ENCODE measurements around the gene KIAA1328.

KIAA1328 gene

DNA sequence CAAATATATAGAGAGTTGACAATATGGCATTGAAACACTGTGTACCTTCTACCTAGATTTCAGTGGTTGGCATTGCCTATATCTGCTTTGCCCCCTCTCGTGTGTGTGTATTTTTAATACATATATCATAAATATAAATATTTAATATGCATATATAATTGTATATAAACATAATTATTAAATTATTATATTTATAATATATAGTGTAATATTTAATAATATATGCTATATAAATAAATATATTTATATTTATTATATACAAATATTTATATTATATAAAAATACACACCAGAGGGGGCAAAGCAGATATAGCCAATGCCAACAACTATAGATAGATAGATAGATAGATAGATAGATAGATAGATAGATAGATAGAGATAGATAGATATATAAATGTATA, 124.1 kb downstream of the KIAA1328 start:
- DNase-seq (ENCODE audit: low spot score) = no peak

DNA sequence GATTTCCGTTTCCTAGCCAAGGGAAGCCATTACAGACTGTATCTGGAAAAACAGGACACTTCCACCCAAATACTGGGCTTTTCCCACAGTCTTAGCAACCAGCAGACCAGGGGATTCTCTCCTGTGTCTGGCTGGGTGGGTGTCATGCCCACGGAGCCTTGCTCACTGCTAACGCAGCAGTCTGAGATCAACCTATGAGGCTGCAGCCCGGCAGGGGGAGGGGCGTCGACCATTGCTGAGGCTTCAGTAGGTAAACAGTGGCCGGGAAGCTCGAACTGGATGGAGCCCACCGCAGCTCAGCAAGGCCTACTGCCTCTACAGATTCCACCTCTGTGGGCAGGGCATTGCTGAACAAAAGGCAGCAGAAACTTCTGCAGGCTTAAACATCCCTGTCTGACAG, 131.1 kb downstream of the KIAA1328 start:
- DNase-seq (ENCODE audit: low spot score) = no peak

DNA sequence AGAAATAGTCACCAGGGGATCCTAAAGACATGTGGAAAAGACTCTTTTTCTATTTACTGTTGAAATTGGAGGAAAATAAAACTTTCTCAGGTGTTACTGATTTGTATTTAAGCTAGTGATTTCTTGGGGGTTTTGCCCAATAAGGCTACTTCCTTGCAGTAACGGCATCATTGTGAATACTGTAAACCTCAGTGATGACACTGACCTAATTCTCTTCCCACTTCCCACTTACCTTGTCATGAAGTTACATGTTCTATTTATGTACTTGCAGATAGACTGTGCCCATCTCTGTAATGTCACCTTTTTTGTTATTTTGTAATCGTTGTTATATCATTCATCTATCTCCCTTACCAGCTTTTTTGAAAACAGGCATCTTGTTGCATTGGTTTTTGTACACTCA, 134.5 kb downstream of the KIAA1328 start:
- no peak for DNase-seq (ENCODE audit: low spot score)

DNA sequence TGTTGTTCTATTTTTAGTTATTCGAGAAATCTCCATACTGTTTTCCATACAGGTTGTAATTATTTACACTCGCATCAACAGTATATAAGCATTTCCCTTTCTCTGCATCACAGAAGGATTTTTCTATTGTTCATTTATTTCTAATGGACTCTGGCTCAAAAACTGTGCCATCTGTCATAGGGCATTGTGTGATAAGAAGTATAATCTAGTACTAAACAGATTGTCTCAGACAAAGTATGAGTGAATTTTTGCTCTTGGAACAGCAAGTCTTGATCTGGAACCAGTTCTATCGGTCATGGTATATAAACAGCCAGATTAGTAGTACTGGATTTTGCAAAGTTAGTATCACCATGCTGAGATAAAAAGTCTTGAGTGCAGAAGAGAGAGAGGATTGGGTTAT, 145.8 kb downstream of the KIAA1328 start:
- DNase-seq (ENCODE audit: low spot score) = no peak

DNA sequence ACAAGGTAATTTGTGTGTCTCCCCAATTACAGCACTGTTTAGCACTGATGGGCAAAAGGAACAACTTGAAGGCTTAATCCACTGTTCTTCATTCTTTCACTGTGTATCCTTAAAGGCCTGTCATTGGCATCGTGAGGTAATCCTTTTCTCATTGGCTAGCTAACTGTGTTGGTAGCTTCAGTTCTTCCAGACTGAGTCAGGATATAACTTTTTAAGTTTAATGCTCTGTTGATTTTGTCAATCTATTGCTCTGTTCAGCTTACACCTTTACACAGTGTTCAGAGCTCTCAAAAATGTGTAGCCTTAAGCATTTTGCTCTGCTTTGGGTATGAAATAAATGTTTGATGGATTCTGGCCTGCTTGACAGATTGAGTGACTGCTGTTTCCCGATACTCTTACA, 148.2 kb downstream of the KIAA1328 start:
- no peak for DNase-seq (ENCODE audit: low spot score)

DNA sequence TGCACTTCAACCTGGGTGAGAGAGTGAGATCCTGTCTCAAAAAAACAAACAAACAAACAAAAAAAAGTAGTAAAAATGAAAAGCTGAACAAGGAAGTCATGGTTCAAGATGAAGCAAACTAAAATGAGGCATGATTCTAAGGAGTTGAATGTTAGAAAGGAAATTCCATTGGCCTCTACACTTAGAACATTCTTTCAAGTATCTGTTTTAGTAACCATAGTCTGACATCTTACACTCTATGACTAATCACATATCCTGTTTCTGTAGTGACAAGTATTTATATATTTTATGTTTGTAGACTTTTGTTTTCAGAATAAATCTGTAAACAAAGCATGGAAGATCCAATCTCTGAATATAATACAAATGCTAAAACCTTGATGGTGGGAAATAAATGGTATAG, 164.1 kb downstream of the KIAA1328 start:
- DNase-seq (ENCODE audit: low spot score) = peak; percentile 61

DNA sequence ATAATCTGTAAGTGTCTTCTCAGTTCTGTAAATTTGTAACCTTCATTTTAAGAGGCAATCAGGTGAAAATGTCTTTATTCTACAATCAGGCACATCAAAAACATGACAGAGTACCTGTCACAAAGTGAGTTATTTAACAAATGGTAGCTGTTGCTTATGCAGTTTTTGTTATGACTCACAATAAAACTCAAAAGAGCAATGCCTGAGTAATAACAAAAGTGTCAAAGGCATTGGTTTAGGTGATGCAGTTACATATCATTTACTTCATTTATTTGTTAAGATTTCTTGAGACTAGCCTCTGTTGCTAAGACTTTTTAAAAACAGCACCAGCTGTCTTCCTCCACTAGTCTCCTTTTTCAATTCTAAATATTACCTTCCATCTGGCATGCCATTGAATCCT, 177.8 kb downstream of the KIAA1328 start:
- no peak for DNase-seq (ENCODE audit: low spot score)

DNA sequence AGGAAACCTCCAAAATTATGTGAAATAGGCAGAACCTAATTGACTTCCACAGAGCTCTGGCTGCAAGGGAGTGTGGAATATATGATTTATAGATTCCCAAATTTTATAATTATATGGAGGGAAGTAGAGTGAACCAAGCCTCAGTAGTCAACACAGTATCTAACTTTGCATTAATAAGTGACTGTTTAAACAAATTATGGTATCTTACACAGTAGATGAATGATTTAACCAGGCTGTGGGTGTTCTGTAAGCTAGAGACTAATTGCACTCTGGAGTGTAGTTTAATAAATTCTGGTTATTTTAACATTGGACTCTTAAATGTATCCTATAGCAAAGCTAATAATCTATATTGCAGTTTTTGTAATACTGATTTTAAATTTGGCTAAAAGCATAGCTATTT, 183.5 kb downstream of the KIAA1328 start:
- no peak for DNase-seq (ENCODE audit: low spot score)

DNA sequence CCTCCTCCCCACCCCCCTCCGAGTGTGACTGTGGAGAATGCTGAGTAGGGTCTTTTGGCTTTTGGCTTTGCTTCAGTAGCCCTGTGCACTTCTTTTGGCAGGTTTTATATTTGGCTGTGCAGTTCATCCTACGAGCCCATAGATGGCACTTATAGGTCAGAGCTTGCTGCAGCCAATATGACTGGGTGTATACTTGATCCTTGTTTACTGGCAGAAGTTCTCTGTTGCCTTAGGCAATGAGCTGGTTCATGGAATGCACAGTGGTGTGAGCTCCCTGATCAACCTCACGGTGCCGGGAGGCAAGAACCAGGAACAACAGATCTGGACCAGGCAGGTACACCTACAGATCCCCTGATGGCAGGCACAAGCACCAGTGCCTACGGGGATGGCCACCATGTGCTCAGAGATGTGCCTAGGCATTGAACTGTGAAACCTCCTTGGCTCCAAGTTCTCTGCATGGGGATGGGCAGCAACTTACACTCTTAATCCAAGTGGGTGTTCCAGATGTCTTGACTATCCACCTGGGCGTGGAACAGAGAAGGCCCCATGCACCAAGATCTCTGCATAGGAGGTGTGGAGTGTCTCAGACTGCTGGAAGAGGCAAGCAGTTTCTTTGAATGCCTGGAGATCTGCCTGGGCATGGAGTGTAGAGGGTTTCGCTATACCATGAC, 190.4 kb downstream of the KIAA1328 start:
- no peak for DNase-seq (ENCODE audit: low spot score)

DNA sequence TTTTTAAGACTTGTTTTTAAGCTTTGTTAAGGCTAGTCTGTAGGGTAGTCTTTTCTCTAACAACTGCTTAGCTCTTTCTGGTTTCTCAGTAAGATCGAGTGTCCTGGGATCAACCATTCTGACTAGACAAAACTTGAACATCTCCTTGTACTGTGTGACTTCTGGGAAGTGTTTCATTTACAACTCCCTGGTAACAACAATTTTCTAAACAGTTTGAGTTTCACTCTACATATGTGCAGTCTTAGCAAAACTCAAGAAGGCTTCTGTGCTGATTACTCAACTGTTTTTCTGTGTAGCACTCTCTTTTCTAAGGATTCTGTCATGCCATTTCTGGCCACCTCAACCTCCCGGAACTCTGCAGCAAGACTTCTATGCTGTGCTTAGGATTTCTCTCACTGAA, 204.5 kb downstream of the KIAA1328 start:
- no peak for DNase-seq (ENCODE audit: low spot score)

DNA sequence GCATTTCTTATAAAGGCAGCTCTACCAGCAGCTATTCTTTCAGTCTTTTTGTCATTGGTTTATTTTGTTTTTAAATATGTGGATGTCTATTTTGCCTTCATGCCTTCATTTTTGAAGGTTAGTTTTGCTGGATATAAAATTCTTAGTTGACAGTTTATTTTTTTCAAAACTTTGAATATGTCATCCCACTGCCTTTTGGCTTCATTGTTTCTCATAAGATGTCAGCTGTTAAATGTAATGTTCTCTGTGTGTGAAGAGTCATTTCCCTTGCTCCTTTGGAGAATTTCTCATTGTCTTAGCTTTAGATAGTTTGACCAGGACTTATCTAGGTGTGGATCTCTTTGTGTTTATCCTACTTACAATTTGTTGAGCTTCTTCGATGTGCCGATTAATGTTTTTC, 213.5 kb downstream of the KIAA1328 start:
- DNase-seq (ENCODE audit: low spot score) = no peak

DNA sequence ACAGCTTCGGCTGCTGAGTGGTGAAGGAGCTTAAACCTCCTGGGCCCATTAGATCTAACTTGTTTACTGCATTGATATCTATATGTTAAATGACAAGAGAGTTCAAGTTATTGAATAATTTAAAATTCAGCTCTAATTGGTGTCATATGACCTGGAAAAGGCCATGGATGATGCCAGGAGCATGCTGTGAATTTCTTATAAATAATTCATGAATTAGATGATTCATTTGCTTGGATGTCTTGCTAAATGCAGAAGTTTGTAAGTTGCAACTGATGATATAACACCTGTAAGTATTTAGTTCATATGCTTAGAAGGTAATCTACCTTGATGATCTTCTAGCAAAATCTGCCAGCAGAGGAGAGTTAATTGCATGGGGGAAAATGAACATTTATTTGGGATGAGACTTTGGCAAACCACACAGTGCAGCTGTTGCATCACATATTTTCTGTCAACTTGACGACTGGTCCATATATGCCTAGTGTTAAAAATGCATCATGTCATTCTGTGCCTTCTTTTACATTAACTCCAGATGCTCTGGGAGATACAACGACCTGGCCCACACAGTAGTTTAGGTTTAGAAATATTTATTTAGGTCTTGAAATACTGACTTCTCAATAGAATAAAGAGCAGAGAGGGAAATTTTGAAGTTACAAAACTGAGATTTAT, 226.3 kb downstream of the KIAA1328 start:
- no peak for DNase-seq (ENCODE audit: low spot score)

DNA sequence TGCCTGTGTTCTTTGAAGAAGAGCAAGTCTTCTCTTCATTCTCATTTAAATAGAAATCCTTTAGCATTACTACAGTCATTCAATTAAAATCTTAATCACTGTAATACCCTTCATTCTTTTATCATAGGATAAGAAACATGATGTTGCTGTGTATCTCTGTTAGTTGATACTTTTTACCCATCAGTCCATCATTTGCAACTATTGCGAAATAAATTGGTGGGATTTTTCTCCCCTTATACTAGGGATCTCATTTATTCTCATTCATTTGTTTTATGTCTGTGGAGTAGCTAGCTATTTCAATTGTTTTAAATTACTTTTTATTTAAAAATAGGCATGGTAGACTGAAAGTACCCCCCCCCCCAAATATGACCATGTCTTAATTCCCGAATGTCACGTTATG, 235.3 kb downstream of the KIAA1328 start:
- DNase-seq (ENCODE audit: low spot score) = no peak

DNA sequence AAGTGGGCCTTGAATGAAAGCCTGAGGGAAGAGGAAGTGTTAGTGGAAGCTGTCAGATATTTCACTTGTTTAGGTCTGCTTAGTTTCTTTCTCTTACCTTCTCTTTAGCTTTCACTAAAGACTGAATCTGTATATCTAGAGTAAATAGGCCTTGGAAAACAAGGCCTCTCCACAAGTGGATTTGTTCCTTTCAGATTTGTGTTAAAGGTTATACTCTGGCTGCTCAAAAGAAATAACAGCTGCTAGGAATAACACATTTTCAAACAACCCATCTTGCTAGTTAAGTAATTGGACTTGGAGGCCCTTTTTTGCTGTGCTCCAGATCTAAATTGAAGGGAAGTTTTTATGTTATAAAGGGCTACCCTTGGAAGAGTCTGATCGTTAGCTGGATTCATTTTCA, 236.3 kb downstream of the KIAA1328 start:
- DNase-seq (ENCODE audit: low spot score) = no peak

DNA sequence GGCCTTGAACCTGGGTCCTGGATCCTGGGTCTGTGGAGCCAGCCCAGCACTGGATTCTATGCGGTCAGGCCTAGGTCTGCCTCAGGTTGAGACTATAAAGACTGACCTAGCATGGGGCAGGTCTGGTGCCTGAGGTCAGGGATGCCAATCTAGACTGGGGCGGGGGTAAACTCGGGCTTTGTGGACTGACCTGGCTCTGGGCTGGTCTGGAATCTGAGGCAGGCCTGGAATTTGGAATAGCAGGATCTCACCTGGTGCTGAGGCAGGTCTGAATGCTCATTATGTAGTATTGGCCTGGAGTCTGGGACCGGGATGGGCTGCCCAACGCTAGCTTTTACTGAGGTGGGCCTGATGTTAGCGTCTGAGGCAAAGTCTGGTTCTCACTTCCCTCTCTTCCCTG, 256.0 kb downstream of the KIAA1328 start:
- DNase-seq (ENCODE audit: low spot score) = no peak

DNA sequence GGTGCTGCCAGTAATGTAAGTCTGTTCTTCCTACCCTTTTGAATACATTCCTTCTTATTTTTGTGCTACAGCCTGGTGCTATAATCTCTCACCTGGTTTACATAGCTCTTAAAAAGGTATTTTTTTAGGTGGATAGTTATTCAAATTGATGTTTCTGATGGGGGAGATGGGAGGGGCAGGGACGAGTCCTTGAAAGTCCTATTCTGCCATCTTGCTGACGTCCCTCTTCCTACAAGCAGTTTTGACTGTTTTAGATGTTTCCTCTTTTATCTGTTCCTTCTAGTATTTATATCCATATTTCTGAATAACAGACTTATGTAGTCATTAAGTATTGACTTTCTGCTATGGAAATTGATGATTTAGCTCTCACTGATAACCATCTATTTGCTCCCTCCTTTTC, 256.4 kb downstream of the KIAA1328 start:
- DNase-seq (ENCODE audit: low spot score) = no peak

DNA sequence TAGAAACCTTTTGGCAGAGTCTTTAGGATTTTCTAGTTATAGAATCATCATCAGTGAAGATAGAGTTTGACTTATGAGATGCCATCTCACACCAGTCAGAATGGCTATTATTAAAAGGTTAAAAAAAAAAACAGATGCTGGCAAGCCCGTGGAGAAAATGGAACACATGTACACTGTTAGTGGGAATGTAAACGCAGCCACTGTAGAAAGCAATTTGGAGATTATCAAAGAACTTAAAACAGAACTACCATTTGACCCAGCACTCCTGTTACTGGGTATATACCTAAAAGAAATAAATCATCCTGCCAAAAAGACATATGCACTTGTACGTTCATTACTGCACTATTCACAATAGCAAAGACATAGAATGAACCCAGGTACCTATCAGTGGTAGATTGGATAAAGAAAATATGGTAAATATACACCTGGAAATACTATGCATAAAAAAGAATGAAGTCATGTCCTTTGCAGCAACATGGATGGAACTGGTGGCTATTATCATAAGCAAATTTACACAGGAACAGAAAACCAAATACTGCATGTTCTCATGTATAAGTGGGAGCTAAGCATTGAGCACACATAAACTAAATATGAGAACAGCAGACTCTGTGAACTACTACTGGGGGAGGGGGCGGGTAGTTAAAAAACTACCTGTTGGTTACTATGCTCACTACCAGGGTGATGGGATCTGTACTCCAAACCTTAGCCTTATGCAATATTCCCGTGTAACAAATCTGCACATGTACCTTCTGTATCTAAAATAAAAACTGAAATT, 279.0 kb downstream of the KIAA1328 start:
- DNase-seq (ENCODE audit: low spot score) = no peak

DNA sequence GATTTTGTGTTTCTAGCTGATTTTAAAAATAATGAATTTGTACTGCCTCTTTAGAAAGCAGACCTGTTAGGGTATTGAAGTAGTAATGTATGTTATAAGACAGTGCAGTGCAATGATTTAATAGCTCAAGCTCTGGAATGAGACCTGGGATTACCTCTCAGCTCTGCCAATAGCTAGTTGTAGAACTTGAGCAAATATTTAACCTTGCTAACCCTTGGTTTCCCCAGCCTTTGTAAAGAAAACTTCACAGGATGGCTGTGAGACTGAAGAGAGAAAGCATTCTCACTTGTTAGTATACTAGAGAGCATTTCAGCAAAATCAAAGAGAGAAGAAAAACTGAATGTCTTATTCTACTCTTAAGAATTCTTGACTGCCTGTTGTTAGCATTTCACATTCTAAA, 293.9 kb downstream of the KIAA1328 start:
- no peak for DNase-seq (ENCODE audit: low spot score)

DNA sequence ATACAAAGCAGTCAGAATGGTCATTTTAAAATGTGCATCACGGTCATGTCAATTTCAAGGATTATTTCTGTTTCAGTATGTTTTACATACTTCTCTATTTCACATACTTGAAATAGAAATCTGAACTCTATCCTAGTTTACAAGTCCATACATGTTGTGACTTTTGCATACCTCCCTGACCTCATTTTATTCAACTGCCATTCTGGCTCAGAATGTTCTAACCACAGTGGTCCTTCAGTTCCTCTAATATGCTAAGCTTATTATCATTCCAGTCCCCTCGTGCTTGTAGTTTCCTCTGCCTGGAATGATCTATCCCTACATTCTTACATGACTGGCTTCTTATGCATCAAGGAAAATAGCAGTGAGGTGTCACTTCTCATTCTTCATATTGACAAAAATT, 295.6 kb downstream of the KIAA1328 start:
- DNase-seq (ENCODE audit: low spot score) = no peak

DNA sequence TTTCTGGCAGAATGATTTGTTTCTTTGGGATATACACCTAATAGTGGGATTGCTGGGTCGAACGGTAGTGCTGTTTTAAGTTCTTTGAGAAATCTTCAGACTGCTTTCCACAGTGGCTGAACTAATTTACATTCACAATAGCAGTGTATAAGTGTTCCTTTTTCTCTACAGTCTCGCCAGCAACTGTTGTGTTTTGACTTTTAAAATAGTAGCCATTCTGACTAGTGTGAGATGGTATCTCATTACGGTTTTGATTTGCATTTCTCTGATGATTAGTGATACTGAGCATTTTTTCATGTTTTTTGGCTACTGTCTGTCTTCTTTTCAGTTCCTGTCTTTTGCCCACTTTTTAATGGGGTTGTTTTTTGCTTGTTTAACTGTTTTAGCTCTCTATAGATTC, 306.2 kb downstream of the KIAA1328 start:
- no peak for DNase-seq (ENCODE audit: low spot score)

DNA sequence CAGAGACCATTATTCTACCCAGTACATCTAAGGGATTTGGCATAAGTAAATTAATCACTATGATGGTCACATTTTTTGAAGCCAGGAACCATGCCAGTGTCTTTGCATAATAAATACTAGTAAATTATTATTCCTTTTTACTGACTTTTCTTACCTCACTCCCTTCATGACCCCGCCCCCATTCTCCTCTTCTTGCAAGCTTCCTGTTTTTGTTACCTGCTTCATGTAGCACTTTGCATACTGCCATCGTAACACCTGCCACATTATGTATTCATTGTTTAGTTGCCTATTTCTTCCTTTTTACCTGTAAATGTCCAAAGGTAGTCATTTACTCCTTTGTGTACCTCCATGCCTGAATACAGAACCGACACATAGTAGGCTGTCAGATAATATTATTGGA, 309.5 kb downstream of the KIAA1328 start:
- no peak for DNase-seq (ENCODE audit: low spot score)

DNA sequence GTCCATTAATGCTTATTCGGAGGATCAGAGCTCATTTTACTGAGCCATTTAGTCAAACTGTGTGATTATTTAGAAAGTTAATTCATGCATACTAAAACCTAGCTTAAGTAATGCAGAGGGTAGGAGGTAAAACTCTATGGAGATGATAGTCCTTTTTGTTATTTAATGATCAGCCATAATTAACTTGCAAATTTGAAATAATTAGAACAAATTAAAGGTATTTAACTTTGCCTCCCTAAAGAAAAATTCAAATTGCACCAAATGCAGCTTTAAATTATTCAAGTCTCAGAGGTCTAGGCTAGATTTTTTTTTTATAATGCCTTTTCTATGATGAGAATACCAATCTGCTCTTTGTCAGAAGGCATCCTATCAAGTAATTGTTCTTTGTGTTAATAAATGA, 310.9 kb downstream of the KIAA1328 start:
- DNase-seq (ENCODE audit: low spot score) = no peak

DNA sequence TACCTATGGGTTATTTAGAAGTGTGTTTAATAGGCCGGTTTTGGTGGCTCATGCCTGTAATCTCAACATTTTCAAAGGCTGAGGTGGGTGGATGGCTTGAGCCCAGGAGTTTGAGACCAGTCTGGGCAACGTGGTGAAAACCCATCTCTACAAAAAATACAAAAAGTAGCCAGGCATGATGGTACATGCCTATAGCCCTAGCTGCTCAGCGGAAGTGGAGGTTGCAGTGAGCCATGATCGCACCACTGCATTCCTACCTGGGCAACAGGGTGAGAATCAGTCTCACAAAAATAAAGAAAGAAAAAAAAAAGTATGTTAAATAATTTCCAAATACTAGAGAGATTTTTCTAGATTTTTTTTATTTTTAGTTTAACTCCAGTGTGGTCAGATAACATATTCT, 316.0 kb downstream of the KIAA1328 start:
- no peak for DNase-seq (ENCODE audit: low spot score)
